Endothelial cell of umbilical vein (primary cell): ENCODE results near the gene MVB12B.

Experiments
- JUN ChIP-seq: IDR thresholded peaks from 2 replicates; pipeline ENCODE4 v1.6.1; 2011; ENCODE audit warnings: borderline replicate concordance, low read depth; ENCODE audit not compliant: insufficient read length, insufficient read depth
- POLR2A ChIP-seq: IDR thresholded peaks from 2 replicates; pipeline ENCODE4 v1.6.1; 2012; ENCODE audit warnings: low read depth, mild to moderate bottlenecking, control low read depth, low read length

GRCh38 chr9:126296687-126297086 is 29.9 kb upstream of the MVB12B start:
- TF ChIP-seq JUN (no peak), POLR2A (no peak)
